ENCODE results near the gene CD300E.
A peak's percentile ranks its signal among the peaks of the same experiment; 100 is the strongest.
"Not testable (repeated sequence)": the region's sequence is repeated elsewhere in the genome, so short reads cannot be mapped to it uniquely, and the experiment has no call there.

CD300E gene

DNA sequence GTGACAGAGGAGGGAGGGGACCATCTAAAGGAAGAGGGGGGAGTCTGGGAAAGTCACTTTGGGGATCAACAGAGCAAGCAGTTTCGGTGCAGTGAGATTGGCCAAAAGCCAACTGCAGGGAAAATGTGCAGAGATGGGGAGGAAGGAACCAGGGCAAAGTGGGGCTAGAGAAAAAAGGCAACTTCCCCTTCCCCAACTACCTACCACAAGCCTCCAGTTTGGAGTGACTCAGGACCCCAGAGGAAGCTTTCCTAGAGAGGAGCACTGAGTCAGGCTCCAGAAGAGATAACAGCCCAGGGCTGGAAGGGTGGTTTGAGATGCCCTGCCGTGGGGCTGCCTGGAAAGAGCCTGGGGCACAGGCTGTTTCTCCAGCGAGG lies 24.5 kb downstream of the CD300E start:
- DNase-seq (ENCODE audit: low spot score) (no peak), FAIRE-seq (no peak)

GRCh38 chr17:74598346-74599022 lies 25.1 kb downstream of the CD300E start:
- FAIRE-seq (no peak), DNase-seq (ENCODE audit: low spot score) (no peak)

- FAIRE-seq, result no peak
- DNase-seq (ENCODE audit: low spot score), result no peak
Observed at GRCh38 chr17:74597069-74597790, 26.3 kb downstream of the CD300E start.

GRCh38 chr17:74595037-74595750 lies 28.3 kb downstream of the CD300E start:
- DNase-seq (ENCODE audit: low spot score) (no peak), FAIRE-seq (no peak)

- FAIRE-seq (no peak), DNase-seq (ENCODE audit: low spot score) (no peak)
Observed at GRCh38 chr17:74592087-74592990, 31.2 kb downstream of the CD300E start, which contains the start of gene CD300LD. TSS of gene CD300LD (minus strand) at chr17:74592283. CDS start at chr17:74592202, 81 bp downstream.

GRCh38 chr17:74591503-74591902 lies 32.0 kb downstream of the CD300E start:
- no peak for FAIRE-seq
- no peak for DNase-seq (ENCODE audit: low spot score)

DNA sequence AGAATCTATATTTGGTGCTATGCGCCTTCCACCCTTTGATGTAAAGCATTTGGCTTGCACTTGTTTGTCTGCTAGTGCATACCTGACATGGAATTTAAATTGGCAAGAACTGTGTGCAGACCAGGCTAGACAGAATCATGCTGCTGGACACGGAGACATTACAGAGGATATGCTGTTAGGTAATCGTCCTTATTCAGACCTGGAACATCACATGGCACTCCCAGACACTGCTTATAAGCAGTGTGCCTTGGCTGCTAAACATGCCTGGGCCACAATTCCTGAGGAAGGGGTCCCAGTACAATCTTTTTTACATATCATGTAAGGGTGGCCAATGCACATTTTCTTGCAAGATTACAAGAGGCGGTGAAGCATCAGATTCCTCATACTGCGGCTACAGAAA lies 37.8 kb downstream of the CD300E start:
- FAIRE-seq, result no peak
- no peak for DNase-seq (ENCODE audit: low spot score)

DNA sequence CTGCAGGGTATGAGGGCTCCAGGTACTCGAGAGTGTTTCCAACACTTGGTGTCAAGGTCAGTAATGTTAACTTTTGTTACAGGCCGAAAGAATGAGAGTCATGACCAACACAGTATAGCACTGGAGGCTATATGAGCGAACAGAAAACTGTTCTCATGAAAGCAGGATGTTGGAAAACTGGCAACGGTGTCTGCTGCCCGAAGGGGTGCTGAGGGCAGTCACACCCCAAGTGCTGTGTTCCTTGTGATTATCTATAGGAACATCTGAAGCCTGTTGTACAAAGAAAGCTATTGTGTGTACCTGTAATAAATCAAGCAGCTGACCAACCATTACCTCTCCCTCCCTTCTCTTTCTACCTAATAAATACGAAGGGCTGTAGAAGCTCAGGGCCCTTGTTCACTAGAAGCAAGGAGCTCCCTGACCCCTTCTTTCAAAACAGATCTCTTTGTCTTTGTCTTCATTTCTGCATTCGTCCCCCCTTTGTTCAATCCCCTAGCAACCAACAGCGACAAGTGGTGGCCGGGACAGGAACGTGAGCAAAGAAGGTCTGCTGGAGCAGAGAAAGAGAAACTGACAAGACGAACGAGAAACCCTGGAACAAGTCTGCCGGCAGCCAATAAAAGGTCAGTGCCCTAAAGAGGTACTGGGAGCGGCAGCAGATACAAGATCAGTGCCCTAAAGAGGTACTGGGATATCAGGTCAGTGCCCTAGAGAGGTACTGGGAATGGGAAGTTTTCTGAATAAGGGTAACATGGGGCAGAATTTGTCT lies 39.1 kb downstream of the CD300E start:
- FAIRE-seq, result no peak
- no peak for DNase-seq (ENCODE audit: low spot score)

DNA sequence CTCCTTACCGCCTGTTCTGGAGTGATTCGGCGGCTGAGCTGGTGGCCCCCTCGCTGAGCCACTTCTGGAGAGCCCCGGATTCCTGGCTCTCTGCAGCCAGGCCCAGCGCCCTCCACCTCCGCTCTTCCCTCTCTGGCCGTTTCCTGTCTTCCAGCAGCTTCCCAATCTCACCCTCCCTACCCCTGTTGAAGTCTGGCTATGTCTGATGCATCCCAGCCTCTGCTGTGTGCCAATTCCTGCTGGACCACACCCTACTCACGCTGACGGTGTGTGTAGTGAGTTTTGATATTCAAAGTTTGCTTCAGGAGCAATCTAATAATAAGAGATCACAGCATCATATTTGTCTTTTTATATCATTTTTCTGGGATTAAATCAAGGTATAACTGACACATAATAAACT lies 40.9 kb downstream of the CD300E start:
- FAIRE-seq (no peak), DNase-seq (ENCODE audit: low spot score) (no peak)

DNA sequence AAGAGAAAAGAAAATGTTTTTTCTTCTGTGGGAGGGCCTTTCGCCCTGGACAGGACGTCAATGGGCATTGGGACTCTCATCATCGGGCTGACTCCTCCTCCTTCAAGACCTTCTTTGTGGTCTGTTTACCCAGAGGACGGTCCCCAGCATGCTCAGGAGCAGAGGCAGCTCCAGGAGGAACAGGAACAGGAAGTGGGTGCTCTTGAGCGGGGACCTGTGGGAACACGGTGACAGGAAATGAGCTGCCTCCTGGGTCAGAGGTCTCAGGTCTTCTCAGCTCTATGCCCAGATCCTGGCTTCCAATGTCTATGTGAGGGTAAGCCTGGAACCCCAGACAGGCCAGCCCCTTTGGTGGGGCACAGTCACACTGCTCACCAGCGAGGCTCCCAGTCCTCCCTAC lies 43.6 kb downstream of the CD300E start:
- FAIRE-seq (no peak), DNase-seq (ENCODE audit: low spot score) (no peak)

DNA sequence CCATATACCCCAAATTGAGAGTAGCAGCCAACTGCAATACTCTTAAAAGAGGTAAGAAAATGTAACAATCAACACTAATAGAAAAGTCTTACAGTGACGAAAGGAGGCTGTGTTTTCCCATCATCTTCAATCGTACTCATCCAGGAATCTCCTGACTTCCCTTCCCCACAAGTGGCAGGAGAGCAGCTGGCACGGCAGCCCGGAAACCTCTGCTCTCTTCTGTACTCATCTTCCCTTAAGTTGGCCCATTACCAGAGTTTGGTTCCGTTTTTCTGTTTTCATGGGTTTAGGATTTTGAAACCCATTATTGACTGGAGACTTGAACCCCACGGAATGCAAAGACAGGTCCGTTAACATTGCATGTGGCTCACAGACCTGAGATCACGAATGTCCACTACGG lies 44.6 kb downstream of the CD300E start:
- FAIRE-seq, result no peak
- no peak for DNase-seq (ENCODE audit: low spot score)

DNA sequence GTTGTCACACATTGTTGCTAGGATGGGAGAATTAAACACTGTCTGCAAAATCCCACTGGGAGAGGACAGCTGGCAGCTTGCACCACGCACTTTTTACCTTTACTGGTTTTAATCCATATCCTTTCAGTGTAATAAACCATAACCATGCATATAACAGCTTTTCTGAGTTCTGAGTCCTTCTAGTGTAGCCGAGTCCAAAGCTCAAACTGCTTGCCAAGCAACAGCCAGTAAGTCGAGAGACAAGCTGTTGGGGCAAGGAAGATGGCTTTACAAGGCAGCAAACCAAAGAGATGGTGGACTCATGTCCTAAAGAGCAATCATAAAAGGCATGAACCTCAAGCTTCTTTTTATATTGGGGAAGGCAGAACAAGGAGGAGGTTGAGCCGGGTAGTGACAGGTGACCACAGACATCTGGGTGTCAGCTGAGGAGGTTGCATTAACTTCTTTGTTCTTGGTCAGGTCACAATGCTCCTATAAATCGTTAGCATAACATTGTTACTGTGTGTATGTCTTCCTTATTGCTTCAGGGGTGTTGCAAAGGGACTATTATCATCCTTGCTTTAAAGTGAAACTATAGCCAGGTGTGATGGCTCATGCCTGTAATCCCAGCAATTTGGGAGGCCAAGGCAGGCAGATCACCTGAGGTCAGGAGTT lies 48.9 kb downstream of the CD300E start:
- FAIRE-seq (no peak), DNase-seq (ENCODE audit: low spot score) (no peak)

DNA sequence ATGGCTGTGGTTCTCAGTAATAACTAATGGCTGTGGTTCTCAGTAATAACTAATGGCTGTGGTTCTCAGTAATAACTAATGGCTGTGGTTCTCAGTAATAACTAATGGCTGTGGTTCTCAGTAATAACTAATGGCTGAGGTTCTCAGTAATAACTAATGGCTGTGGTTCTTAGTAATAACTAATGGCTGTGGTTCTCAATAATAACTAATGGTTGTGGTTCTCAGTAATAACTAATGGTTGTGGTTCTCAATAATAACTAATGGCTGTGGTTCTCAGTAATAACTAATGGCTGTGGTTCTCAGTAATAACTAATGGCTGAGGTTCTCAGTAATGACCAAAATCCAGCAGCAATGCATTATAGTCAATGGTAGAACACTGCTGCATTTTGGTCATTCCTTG lies 49.9 kb downstream of the CD300E start:
- FAIRE-seq; DNase-seq (ENCODE audit: low spot score): not testable (repeated sequence)

GRCh38 chr17:74573169-74573568 lies 50.4 kb downstream of the CD300E start:
- no peak for DNase-seq (ENCODE audit: low spot score)
- no peak for FAIRE-seq

GRCh38 chr17:74571621-74572270 lies 51.8 kb downstream of the CD300E start:
- no peak for DNase-seq (ENCODE audit: low spot score)
- no peak for FAIRE-seq

- DNase-seq (ENCODE audit: low spot score), result peak; percentile 95
- FAIRE-seq, result peak; percentile 94
Observed at GRCh38 chr17:74569020-74570003, 54.2 kb downstream of the CD300E start.

- no peak for DNase-seq (ENCODE audit: low spot score)
- no peak for FAIRE-seq
Observed at GRCh38 chr17:74568106-74568873, 55.2 kb downstream of the CD300E start.

DNA sequence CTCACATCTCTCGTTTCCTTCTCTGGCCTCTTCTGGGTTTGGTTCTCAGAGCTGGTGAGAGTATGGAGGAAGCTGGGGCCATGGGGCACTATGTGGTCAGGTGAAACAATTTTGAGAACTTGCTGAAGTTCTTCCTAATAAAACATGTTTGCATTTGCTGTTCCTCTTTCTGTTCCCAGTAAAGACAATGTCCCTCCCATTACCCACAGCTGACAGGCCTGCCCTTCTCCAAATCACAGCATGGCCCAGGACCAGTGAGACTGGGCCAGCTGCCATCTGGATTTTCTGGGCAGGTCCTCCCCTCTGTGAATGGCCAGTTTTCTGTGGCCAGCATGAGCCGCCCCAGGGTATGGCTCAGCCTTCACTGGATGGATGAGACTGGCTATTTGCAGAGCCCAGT lies 56.1 kb downstream of the CD300E start, which contains the start of gene CD300H:
CD300H (minus strand) TSS at position 113 of the 400 bp plus-strand sequence.
- DNase-seq (ENCODE audit: low spot score), result no peak
- FAIRE-seq, result no peak

All from RCC 7860 (cell line).